Uterus (tissue), 4 donors: ENCODE results near the gene SAMD14. TPM values are rescaled to one million over a fixed set of nuclear protein-coding genes. Genes with fewer than 3 reads are reported as not detected.
A peak's percentile ranks its signal among the peaks of the same experiment; 100 is the strongest.

Source experiments
- DNase-seq, 2 donors: peaks; one replicate each; pipeline ENCODE4 v3.0.0-alpha.2; 2019 to 2020
- H3K27ac ChIP-seq, 2 donors: fragments of 200-600 bp; sonication (generic); 1 replicate in 1 of 2; 2 replicates in 1 of 2; pipeline ENCODE4 v1.5.1; 2016 to 2018
- H3K27me3 ChIP-seq, 2 donors: fragments of 200-600 bp; sonication (generic); one replicate each; pipeline ENCODE4 v1.5.1; 2018 to 2019; ENCODE audit warnings: control low read depth in 1 of 2
- H3K36me3 ChIP-seq, 2 donors: fragments of 200-600 bp; sonication (generic); one replicate each; pipeline ENCODE4 v1.5.1; 2019; ENCODE audit warnings: control low read depth in 1 of 2
- H3K4me1 ChIP-seq, 2 donors: fragments of 200-600 bp; sonication (generic); one replicate each; pipeline ENCODE4 v1.5.1; 2018 to 2019; ENCODE audit warnings: control low read depth in 1 of 2
- H3K4me3 ChIP-seq, 2 donors: fragments of 200-600 bp; sonication (generic); 1 replicate in 1 of 2; 2 replicates in 1 of 2; pipeline ENCODE4 v1.5.1; 2018 to 2019; ENCODE audit warnings: mild to moderate bottlenecking in 1 of 2
- H3K9me3 ChIP-seq, 2 donors: fragments of 200-600 bp; sonication (generic); one replicate each; pipeline ENCODE4 v1.5.1; 2019; ENCODE audit warnings: control low read depth in 1 of 2
- CTCF ChIP-seq, 4 experiments: fragments of 200-600 bp in 2 of 4; fragments of 450-650 bp in 2 of 4; sonication (generic) in 2 of 4; IDR thresholded peaks; one replicate each; pipeline ENCODE4 v1.5.1; 2016 to 2019; ENCODE audit warnings: antibody characterized with exemption in 4 of 4, mild to moderate bottlenecking in 2 of 4, moderate library complexity in 1 of 4
- POLR2A ChIP-seq, 2 donors: fragments of 450-650 bp; IDR thresholded peaks; one replicate each; pipeline ENCODE4 v1.6.1; 2016; ENCODE audit warnings: antibody characterized with exemption in 2 of 2, mild to moderate bottlenecking in 1 of 2, moderate library complexity in 1 of 2
- intact Hi-C: fragments of 100-400 bp; cut with DNase I; formaldehyde crosslinking; loops from one replicate; pipeline ENCODE4 v1.15.1; 2023; ENCODE audit warnings: low total_unique reads
- total RNA-seq, 4 donors: library from RNA; depleted of rRNA in 3 of 4; stranded (reverse); fragments of >200 nt in 3 of 4; gene quantifications; one replicate each; pipeline versions ENCODE4 v1.1.0 to v1.2.4, GENCODE V29; 2014 to 2023
- donor health status: DM: yes; HTN: yes; CAD: no.

Gene SAMD14
- total RNA-seq, 4 donors from 2014 or later = 2.3 to 11.3 (median 6.2) TPM; not detected in 1

GRCh38 chr17:50127697-50128361, 2.1 kb downstream of the SAMD14 start:
- no peak for TF ChIP-seq POLR2A (IDR thresholded peaks at IDR 0.05)

GRCh38 chr17:50125420-50125997, 4.5 kb downstream of the SAMD14 start:
- no peak overlapping the region for H3K27ac ChIP-seq
- no peak for DNase-seq
- no peaks in the 10 kb centered on the region for H3K36me3 ChIP-seq
- peaks cover 0 to 5% of the 10 kb centered on the region in 2 donors for H3K4me1 ChIP-seq
- H3K4me3 ChIP-seq = no peak overlapping the region
- intact Hi-C loops = no loop called here
- no peaks in the 10 kb centered on the region for H3K27me3 ChIP-seq
- no peaks in the 10 kb centered on the region for H3K9me3 ChIP-seq
- TF ChIP-seq POLR2A (IDR thresholded peaks at IDR 0.05) (no peak), CTCF (IDR thresholded peaks at IDR 0.05) (no peak)

More at GRCh38 chr17:50127697-50128361, 2.1 kb downstream of the SAMD14 start:
- intact Hi-C loops = no loop called here
- no peak overlapping the region for H3K4me3 ChIP-seq
- DNase-seq = no peak
- H3K27ac ChIP-seq = no peak overlapping the region
- H3K27me3 ChIP-seq = no peaks in the 10 kb centered on the region
- H3K9me3 ChIP-seq = no peaks in the 10 kb centered on the region
- no peaks in the 10 kb centered on the region for H3K36me3 ChIP-seq
- peaks cover 0 to 5% of the 10 kb centered on the region in 2 donors for H3K4me1 ChIP-seq

GRCh38 chr17:50123649-50124349, 6.2 kb downstream of the SAMD14 start:
- Histone ChIP-seq H3K27ac (peak overlapping the region; percentile 49 to 63), H3K9me3 (no peaks in the 10 kb centered on the region), H3K27me3 (no peaks in the 10 kb centered on the region), H3K36me3 (no peaks in the 10 kb centered on the region), H3K4me3 (no peak overlapping the region), H3K4me1 (no peaks in the 10 kb centered on the region)
- intact Hi-C loops = no loop called here
- no peak for TF ChIP-seq POLR2A (IDR thresholded peaks at IDR 0.05)
- no peak for TF ChIP-seq CTCF (IDR thresholded peaks at IDR 0.05)
- no peak for DNase-seq

- no peaks in the 10 kb centered on the region for H3K9me3 ChIP-seq
- TF ChIP-seq POLR2A (IDR thresholded peaks at IDR 0.05) (no peak), CTCF (IDR thresholded peaks at IDR 0.05) (no peak)
- intact Hi-C loops = no loop called here
- no peaks in the 10 kb centered on the region for H3K4me1 ChIP-seq
- H3K4me3 ChIP-seq = no peak overlapping the region
- no peaks in the 10 kb centered on the region for H3K27me3 ChIP-seq
- no peaks in the 10 kb centered on the region for H3K36me3 ChIP-seq
- peak overlapping the region in 1 of 2 donors; percentile 49 for H3K27ac ChIP-seq
- DNase-seq = no peak
These were observed 7.0 kb downstream of the SAMD14 start for GRCh38 chr17:50122945-50123344.

- no peaks in the 10 kb centered on the region for H3K27me3 ChIP-seq
- H3K36me3 ChIP-seq = no peaks in the 10 kb centered on the region
- intact Hi-C loops = no loop called here
- no peaks in the 10 kb centered on the region for H3K9me3 ChIP-seq
- H3K27ac ChIP-seq = no peak overlapping the region
- no peak overlapping the region for H3K4me3 ChIP-seq
- peaks cover 0 to 5% of the 10 kb centered on the region in 2 donors for H3K4me1 ChIP-seq
- DNase-seq = no peak
- TF ChIP-seq POLR2A (IDR thresholded peaks at IDR 0.05) (no peak), CTCF (IDR thresholded peaks at IDR 0.05) (no peak)
These were observed 9.3 kb downstream of the SAMD14 start for GRCh38 chr17:50120475-50121253.
